ENCODE data around the gene ADAP1. TPM values are rescaled to one million over a fixed set of nuclear protein-coding genes. Genes with fewer than 3 reads are reported as not detected.

ADAP1 gene
- total RNA-seq, 2 experiments from 2014 or later = 2.4 to 7.0 TPM

DNA sequence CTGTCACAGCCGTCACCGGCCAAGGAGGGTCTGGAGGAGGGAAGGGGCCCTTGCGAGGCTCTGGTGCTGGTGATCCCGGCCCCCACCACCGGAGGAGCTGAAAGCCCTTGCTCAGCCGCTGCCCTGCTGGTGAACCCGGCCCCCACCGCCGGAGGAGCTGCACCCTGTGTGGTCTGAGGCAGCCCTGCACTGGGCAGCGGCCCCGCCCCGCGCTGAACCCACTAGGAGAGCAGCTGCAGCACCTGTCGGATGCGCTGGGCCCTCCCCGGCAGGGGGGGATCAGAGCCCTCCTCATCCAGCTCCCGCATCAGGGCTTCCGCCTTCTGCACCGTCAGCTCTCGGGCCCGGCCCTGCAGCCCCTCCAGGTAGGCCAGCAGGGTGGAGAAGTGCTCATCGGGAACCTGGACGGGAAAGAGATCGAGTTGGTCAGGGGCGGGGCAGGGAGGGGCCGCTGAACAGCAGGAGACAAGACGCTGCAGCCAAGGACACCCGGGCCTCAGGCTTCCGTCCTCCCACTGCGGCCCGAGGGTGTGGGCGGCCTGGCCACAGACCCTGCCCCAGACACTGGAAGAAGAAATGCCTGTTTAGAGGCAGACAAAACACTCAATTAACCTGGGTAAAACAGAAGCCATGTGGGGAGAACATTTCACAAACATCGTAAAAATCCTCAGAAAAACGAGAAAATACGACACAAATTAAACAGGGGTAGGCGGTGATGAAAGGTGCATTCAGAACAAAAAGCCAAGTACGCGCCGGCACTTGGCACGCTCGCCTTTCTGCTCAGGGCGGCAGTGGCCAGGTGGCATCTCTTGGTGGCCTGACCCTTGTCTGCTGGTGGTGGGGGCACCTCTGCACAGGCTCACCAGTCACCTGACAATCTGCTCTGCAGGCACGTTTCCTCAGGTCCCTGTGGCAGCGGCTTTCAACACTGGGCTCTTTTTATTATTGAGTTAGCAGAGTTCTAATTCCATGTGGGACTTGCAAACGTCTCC lies 43.2 kb upstream of the ADAP1 start:
- intact Hi-C loops (cut with micrococcal nuclease; ENCODE audit: unreplicated experiment) = no loop called here
- Histone ChIP-seq H3K4me2 (ENCODE audit: low read length) (no peak overlapping the region), H3K4me1 (ENCODE audit: insufficient read depth, low read length, poor library complexity, severe bottlenecking) (peaks cover 39% of the 10 kb centered on the region), H4K20me1 (ENCODE audit: insufficient read depth, low read length) (no peaks in the 10 kb centered on the region), H3K36me3 (ENCODE audit: insufficient read depth, low read length) (peaks cover 25% of the 10 kb centered on the region; the same call in 1 of the 2 replicates), H3K9me2 (ENCODE audit: insufficient read depth, low read length) (no peaks in the 10 kb centered on the region), H3K79me2 (ENCODE audit: insufficient read depth, low read depth, low read length) (no peaks in the 10 kb centered on the region), H3K27ac (ENCODE audit: low read depth, low read length, poor library complexity, severe bottlenecking) (no peak overlapping the region), H3K4me3 (ENCODE audit: low read depth, low read length, poor library complexity, severe bottlenecking) (no peak overlapping the region), H2AFZ (ENCODE audit: low read length) (no peak overlapping the region), H3K9me3 (ENCODE audit: low read length) (no peaks in the 10 kb centered on the region)
- DNase-seq (ENCODE audit: low spot score) = no peak
- TF ChIP-seq, protein P1, sequence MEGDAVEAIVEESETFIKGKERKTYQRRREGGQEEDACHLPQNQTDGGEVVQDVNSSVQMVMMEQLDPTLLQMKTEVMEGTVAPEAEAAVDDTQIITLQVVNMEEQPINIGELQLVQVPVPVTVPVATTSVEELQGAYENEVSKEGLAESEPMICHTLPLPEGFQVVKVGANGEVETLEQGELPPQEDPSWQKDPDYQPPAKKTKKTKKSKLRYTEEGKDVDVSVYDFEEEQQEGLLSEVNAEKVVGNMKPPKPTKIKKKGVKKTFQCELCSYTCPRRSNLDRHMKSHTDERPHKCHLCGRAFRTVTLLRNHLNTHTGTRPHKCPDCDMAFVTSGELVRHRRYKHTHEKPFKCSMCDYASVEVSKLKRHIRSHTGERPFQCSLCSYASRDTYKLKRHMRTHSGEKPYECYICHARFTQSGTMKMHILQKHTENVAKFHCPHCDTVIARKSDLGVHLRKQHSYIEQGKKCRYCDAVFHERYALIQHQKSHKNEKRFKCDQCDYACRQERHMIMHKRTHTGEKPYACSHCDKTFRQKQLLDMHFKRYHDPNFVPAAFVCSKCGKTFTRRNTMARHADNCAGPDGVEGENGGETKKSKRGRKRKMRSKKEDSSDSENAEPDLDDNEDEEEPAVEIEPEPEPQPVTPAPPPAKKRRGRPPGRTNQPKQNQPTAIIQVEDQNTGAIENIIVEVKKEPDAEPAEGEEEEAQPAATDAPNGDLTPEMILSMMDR (conservative IDR thresholded peaks at IDR 0.05; ENCODE audit: low read length) = no peak
- TF ChIP-seq EZH2phosphoT487 (IDR thresholded peaks at IDR 0.05; ENCODE audit: borderline replicate concordance, low read depth, low read length) = no peak
- POLR2A ChIA-PET = no interaction called here
- CTCF ChIA-PET (ENCODE audit: unreplicated experiment) = no interaction called here
- BruUV-seq (replicated peaks) = no TSS peak

DNA sequence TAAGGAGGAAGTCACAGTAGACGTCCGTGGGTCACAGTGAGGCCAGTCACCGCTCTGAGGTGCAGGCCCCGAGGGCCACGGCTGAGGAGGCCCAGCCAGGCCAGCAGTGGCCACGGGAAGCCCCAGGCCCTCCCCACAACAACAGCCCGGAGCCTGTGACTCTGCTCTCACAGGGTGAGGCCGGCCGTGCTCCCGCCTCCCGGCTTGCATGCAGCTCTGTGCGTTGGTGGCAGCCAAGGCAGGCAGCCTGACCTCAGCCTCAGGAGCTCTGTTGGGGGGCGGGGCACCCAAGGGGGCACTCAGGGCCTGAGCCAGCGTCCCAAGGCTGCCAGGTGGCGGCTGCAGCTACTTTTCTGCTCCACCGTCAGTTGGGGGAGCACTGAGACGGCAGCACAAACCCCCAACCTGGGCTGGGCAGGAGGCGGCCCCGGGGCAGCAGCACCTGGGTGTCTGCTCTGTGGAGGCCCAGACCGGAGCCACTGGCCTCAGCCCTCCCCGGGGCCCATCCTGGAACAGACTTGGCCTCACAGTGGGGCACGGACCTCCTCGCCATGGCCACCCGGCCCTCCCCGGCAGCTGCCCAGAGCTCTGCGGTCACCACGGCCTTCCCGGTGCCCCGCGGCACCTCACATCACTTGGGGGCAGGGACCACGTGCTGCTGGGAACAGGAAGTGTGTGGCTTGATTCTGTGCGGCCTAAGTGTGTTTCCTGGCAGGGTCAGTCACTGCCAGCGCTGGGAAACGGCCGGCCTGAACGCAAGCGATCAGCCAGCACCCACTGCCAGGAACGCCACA lies 41.8 kb upstream of the ADAP1 start:
- DNase-seq (ENCODE audit: low spot score) = no peak
- Histone ChIP-seq H4K20me1 (ENCODE audit: insufficient read depth, low read length) (no peaks in the 10 kb centered on the region), H3K79me2 (ENCODE audit: insufficient read depth, low read depth, low read length) (no peaks in the 10 kb centered on the region), H3K27ac (ENCODE audit: low read depth, low read length, poor library complexity, severe bottlenecking) (no peak overlapping the region), H3K4me2 (ENCODE audit: low read length) (no peak overlapping the region), H3K4me1 (ENCODE audit: insufficient read depth, low read length, poor library complexity, severe bottlenecking) (peaks cover 46% of the 10 kb centered on the region), H2AFZ (ENCODE audit: low read length) (no peak overlapping the region), H3K9me3 (ENCODE audit: low read length) (no peaks in the 10 kb centered on the region), H3K4me3 (ENCODE audit: low read depth, low read length, poor library complexity, severe bottlenecking) (no peak overlapping the region), H3K36me3 (ENCODE audit: insufficient read depth, low read length) (peaks cover 25% of the 10 kb centered on the region; the same call in 1 of the 2 replicates), H3K9me2 (ENCODE audit: insufficient read depth, low read length) (no peaks in the 10 kb centered on the region)
- intact Hi-C loops (cut with micrococcal nuclease; ENCODE audit: unreplicated experiment) = no loop called here
- BruUV-seq (replicated peaks) = no TSS peak
- CTCF ChIA-PET (ENCODE audit: unreplicated experiment) = no interaction called here
- POLR2A ChIA-PET = no interaction called here
- TF ChIP-seq, protein P1 (conservative IDR thresholded peaks at IDR 0.05; ENCODE audit: low read length) = no peak
- no peak for TF ChIP-seq EZH2phosphoT487 (IDR thresholded peaks at IDR 0.05; ENCODE audit: borderline replicate concordance, low read depth, low read length)

Data from OCI-LY7 (cell line).